ENCODE data around the gene REXO1.

The REXO1 gene

DNA sequence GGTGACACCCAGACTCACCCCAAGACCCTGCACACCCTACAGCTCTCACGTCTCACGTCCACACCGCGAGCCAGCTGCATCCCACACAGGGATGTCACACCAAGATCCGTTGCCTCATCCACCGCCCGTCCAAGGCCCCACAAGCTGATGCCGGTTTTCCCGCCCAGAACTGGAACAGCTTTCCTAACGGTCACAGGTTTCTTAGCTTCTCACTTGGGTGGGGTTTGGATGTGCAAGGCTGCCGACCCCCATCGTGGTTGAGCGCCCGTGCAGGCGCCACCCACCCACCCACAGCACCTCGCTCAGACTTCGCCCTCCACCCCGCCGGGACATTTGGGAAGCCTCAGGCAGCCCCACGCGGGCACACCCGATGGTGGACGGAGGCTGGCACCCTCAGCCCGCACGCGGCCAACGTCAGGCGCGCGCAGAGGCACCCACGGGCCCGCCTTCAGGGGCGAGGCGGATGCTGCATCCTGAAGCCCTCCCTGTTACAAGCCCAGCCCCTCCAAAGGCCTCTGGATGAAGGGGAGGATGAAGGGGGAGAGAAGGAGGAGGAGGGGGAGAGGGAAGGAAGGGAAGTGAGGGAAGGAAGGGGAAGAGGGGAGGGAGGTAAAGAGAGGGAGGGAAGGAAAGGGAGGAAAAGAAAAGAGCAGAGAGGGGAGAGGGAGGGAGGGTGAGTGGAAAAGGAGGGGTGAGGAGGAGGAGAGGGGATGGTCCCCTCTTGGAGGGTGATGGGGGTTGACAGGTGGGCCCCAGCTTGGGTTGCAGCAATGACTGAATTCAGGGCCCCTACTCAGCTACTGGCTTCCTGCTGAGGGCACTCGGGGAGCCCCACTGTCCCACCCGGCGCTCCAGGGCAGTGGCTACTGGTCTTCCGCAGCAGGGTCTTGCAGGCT is 82.1 kb downstream of the REXO1 start:
- DNase-seq, result no peak

Measured in activated CD4-positive, alpha-beta T cell treated with anti-CD3 and anti-CD28 coated beads, Interleukin-2, amount 50 U/mL, for 48 hours (primary cell).